ENCODE data around the gene FARSB.
"Not testable (repeated sequence)": the region's sequence is repeated elsewhere in the genome, so short reads cannot be mapped to it uniquely, and the experiment has no call there.

Gene FARSB

DNA sequence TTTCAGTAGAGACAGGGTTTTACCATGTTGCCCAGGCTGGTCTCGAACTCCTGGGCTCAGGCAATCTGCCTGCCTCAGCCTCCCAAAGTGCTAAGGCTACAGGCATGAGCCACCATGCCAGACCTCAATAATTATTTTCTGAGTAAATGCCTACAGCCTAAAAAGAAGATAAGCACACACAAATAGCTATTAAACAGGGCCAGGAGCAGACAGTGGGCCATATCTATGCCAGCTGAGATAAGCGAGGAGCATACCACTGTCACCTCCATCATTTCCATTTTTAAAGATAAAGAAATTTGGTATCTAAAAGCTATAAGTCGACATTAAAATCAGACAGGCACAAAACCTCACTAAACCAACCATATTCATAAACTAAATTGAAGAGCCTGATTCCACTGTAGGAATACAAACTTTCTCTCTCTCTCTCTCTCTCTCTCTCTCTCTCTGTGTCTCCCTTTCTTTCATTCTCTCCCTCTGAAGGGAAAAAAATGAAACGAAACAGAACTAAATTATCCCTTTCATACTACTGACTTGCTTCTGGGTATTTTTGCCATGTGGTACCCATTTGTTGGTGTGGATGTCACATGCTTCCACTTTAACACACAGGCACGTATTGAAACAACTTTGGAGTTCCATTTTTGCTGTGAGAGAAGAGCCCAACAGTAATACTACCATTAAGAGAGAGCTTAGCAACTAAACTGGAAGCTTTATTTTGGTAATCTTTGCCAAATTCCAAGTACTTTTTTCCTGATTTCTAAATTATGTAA, 51.0 kb downstream of the FARSB start:
- no peak for DNase-seq (ENCODE audit: low read depth)

DNA sequence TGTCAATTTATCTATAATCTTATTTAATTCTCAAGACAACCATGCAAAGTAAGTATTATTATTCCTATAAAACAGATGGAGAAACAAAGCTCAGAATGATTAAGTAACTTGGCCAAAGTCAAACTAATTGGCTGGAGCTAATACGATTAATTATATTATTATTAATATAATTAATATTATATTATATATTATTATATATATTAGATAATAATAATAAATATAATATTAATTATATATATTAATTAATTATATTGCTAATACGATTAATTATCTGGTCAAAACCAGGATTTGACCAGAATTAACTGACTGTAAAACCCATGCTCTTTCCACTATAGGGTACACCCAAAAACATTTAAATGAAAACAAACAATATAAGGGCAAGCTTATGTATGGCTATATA, 52.4 kb downstream of the FARSB start:
- DNase-seq (ENCODE audit: low read depth): no peak

DNA sequence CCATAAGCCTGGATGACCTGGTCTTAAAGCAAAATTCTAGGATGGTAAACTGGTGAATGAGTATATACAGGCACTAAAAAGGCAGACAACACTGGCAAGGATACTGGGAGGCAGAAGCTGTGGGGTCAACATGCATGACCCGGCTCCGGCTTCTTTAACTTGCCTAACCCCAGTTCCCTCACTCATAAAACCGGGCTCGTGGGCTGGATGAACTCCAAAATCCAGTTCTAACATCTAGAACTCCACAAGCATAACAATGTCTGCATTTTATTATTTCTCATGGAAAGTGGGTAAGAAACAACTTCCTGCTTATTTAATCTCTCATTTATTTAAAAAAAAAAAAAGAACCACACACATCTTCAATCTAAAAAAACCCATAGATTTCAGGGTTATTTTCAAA, 57.3 kb downstream of the FARSB start:
- DNase-seq (ENCODE audit: low read depth): no peak

DNA sequence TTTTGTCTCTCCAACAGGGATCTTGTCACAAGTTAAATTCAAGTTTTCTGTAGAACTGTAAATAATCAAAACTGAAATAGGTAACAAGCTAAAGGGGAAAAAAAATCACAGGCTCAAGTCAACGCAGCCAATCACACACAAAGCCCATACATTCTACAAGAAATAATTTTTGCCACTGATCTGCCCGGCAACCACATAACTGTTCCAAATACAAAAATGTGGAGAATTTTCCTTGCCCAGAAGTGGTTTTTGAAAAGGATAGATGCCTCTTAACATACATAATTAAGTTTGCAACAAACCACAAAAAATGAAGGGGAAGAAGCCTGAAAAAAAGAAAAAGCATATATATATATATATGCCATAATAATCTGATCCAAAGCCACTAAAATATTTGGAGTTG, 60.3 kb downstream of the FARSB start:
- no peak for DNase-seq (ENCODE audit: low read depth)

DNA sequence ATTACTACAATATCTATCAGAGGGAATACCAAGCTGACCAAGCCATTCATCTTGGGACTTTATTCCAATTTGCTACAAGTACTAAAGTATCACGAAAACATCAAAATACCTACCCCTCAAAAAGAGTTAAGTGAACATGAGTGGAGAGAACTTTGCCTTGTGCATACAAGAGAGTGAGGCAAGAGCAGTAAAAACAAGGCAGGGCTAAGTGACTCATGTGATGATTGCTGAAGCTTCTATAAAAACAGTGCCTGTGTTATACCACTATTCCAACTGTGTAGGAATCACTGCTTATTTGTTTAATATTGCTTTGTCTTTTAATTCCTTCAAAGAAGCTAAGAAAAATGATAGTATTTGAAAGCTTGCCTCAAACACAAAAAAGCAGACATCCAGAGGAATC, 61.2 kb downstream of the FARSB start:
- DNase-seq (ENCODE audit: low read depth): no peak

DNA sequence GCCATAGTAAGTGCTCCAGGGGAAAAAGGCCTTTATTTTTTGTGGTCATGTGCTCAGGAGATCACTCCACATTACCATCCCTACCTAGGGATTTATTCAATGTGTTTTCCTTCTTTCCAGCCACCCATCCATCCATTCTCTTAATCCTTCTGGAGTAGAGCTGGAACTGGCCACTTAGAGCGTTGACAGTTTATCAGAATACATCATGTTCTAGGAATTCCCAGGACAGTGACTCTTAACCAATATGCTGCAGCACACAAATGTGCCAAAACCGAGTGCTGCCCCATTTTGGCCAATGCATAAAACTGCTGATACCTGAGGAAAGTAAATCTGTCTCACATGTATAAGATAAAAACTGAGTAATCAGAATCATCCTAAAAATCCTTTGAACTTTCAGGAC, 63.7 kb downstream of the FARSB start:
- DNase-seq (ENCODE audit: low read depth): no peak

DNA sequence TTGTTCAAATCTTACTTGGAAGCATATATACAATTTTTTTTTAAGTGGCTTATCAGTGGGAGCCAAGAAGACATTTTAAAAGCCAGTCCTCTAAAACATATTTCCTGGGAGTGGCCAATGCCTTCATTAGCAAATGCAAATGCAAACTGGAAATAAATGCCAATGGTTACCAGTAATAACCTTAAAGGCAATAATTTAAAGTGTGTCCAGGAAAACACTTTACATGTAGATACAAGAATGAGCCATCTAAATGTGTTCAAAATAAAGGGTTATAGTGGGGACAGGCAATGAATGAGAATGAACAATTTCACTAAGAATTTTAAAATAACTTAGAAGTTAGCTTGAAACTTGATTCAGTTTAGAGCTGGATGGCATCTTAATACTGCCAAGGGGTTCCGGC, 64.2 kb downstream of the FARSB start:
- DNase-seq (ENCODE audit: low read depth): no peak

DNA sequence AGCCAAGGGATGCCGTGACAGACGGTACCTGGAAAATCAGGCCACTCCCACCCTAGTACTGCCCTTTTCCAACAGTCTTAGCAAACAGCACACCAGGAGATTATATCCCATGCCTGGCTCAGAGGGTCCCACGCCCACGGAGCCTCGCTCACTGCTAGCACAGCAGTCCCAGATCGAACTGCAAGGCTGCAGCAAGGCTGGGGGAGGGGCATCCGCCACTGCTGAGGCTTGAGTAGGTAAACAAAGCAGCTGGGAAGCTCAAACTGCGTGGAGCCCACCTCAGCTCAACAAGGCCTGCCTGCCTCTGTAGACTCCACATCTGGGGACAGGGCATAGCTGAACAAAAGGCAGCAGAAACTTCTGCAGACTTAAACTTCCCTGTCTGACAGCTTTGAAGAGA, 71.3 kb downstream of the FARSB start:
- not testable (repeated sequence) for DNase-seq (ENCODE audit: low read depth)

DNA sequence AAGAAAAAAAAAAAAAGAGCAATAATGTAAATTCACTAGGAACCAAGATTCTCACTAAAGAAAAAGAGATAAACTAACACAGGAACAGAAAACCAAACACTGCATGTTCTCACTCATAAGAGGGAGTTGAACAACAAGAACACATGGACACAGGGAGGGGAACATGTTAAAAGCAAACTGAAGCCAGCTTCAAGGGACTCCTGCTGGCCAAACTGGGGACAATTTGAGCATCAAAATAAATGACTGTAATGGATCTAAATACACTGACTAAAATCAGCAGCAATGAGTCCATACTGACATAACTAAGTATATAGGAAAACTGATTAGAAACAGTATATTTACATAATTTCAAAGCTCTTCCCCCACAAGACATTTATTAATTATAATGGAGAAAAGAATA, 73.0 kb downstream of the FARSB start:
- DNase-seq (ENCODE audit: low read depth): no peak

DNA sequence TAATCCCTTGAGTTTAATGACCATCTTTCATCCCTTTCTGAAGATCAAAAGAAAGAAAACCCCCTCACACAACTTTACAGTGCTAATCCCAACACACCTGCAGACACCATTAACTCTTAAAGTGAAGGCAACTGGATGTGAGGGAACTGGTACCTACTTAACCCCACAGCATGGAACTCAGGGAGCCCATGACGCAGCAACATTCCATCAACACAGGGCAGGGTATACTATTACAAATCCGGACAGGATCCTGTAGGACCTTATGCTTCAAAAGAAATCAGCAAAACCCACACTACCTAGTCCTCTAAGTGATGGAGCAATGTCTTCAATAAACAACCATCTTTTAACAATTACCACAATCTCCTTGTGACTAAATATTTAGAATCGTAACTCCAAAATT, 78.6 kb downstream of the FARSB start:
- no peak for DNase-seq (ENCODE audit: low read depth)

DNA sequence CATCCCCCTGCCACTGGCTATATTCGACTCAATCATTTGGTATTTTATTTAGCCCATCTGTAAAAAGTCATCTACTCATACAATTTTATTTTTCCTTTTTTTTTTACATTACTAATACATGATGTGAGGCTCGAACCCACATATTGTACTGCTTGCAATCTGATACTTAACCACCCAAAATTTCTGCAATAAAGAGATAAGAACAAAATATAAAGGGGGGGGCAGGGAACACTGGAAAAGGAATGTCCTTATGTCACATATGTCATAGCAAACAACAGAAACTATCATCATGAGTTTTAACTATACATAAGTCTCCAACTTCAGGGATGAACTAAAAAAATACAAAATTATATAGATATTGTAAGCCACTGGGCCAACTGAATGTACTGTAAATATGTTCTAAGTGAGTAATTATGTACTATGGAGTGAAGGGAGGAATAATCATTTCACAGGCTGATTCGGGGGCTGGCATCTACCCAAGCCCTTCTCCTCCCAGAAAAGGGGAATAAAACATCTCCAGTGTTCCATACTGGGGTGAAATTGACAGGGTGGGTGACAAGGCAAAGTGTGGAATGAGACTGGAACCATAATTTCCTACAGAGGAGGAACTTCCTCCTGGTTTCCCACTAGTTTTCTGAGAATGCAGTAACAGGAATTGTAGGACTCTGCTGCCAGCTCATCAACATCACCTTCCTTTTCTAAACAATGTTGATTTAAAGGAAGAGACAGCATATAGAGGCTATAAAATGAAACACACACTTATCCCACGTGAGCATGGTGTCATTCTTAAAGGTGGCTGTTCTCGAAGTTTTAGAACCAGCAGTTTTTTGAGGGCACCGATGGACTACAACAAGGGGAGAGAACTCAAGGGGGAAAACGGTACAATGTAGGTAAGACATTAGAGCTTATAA, 79.5 kb downstream of the FARSB start:
- no peak for DNase-seq (ENCODE audit: low read depth)

DNA sequence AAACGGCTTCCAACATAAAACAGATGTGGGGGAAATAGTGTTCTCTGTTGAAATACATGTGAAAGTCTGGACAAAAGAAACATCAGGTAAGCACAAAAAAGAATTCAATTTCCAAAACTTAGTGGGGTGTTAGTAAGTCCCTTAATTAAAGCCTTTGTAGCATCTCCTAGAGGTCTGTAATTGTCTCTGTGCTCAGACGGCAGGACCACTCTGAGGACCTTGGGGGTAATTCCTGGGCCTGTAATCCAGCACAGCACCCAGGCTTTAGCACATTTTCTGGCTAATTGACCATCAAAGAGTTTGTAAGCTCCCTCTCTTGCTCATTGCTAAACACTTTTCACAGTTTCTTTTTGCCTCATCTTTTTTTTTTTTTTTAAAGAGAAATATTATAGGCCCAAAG, 80.3 kb downstream of the FARSB start:
- no peak for DNase-seq (ENCODE audit: low read depth)

DNA sequence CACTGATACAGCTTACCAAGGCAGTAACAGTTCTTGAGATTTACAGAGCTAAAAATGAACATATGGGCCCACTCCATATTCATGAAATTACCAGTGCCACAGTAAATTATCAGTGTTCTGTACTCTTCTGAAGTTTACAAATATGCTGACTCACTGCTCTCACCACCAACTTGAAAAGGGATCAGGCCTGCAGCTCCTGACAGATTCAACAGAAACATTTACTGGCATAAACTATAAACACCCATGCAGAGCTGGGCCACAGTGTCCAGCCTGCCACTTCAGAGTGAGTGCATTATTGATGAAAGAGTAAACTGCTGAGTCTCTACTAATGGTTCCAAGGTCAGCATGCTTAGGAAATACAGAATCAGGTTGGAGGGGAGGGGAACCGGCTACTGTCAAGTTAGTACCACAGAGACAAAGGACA, 83.1 kb downstream of the FARSB start:
- DNase-seq (ENCODE audit: low read depth): no peak

DNA sequence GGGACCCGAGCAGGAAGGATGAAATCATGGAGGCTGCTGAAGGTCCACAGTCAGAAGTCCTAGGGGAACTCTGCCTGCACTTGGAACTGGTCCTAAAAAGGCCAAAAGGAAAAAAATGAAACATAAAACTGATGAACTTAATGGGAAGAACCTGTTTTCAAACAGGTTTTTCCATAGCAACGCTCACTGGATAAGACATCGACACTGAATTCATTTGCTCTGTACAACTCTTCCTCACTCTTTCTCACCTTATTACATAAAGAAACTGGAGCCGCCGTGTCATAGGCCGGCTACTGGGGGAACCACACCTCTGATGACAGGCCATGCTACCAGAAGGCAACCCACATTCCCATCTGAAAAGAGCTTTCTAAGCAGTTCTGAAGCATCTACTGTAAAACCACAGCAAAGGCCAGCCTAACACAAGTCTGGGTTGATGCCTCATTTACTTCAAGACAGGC, 83.6 kb downstream of the FARSB start:
- DNase-seq (ENCODE audit: low read depth): no peak

DNA sequence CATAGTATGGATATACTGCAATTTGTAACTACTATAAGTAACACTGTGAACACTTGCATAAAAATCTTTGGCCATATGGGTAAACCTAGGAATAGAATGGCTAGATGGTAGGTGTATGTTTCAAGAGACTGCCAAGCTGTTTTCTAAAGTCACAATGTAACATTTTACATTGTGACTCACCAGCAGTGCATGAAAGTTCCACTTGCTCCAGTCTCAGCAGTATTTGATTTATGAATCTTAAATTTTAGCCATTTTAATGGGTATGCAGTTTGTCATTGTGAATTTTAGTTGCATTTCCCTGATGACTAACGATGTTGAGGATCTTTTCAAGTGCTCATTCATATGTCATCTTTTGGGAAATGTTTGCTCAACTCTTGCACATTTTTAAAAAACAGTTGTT, 86.1 kb downstream of the FARSB start:
- DNase-seq (ENCODE audit: low read depth): no peak

DNA sequence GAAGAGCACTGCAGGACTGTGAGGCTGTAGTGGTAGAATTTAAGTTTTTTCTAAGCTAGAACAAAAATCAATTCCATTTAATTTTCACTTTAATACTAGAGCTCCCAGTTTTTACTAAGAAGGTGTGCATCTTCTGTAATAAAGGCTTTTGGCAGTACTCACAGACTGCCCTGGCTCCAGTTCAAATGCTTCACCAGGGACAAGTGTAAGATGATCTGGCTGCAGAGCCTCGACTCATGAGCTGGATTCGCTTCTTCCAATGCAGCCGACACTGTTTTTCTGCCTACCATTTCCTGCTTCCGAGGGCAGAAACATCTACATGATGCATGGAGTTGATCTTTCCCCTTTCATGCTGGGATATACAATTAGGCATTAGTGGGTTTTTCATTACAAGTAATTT, 87.0 kb downstream of the FARSB start:
- DNase-seq (ENCODE audit: low read depth): no peak

DNA sequence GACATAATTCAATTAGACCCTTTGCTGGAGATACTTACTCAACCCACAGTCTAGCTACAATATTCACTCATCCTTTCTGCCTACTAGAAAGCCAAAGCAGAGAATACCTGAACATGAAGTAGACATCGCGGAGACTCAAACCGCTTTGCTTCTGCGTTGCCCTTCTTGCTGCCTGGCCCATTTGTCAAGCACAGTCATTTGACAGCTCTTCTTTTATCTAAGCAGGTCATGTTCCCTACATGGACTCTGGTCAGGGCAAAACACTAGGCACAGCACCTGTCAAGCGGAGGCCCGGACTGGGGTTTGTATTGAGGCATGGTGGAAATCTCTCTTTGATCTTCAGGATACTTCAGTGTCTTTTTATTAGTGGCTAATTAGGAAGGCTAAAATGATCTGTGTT, 89.7 kb downstream of the FARSB start:
- DNase-seq (ENCODE audit: low read depth): no peak

DNA sequence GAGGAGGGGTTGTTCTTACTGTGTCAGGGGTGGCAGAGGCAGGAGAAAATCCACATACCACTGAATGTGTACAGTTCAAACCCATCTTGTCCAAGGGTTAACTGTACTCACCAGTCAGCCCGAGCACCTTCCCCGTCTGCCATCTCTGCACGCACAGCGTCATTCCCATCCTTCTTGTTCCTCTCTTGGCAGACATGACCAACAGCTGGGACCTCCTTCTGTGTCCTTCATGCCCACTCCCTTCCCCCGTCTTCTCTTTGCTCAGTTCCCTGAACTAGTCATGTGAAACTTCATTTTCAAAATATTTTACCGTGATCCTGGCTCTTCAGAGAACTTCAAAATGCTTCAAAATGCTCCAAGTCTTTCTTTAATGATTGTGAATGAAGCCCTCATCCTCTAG, 92.0 kb downstream of the FARSB start:
- DNase-seq (ENCODE audit: low read depth): no peak

DNA sequence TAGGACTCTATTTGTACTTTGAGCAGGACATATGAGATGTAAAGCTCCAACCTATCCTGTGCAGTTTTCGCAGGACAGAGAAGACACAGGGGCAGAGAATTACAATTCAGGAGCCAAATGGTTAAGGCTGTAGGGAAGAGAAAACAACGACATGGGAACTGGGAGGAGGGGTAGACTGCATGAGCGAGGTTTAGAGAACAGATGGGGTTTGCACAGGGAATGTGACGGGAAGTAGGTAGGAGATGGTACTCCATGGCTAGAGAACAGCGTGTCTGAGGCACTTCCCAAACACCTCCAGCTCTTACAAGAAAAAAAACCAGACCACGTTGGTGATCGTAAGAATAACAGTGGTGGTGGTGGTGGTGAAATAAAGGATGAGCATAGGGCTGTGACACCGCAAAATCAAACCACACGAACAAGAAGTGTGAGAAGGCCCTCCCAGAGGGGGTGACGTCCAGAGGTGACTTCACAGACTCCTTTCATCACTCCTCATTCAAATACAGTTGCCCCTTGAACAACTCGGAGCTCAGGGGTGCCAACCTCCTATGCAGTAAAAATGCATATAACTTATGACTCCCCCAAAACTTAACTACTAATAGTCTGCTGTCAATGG, 92.7 kb downstream of the FARSB start:
- DNase-seq (ENCODE audit: low read depth): no peak

DNA sequence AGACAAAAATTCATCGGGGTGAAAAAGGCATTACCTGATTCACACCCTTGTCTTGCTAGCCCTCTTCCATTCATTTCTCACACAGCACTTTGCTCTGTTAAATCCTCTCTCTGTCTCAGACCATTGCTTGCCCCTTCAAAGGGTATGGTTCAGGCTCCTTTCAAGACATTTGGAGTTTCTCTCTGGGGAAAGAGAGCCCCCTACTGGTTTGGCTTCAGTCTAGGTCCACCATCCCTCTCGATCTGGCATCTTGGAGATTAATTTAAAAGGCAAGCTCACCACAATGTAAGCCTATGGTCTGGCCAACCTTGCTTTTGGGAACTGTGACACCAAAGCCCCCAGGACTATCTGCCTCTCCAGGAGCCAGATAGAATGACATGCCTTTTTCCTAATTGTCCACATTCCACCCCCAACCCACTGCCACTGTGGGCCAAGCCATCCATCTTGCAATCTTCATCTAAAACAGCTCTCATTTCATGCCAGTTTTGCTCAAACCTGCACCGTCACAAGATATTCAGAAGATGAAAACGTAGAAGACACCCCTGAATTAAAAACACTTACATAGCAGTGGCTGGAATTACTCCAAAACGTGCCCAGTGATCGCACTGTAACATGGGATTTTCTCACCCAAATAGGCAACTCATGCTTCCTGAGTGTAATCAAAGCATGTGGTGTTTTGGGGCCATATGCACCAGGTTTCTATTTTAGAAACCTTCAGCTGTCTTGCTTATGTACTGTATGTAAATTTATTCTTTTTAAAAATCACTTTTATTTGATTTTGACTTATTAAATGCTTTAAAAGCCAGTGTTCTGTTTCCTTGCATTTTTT, 93.9 kb downstream of the FARSB start:
- peak; percentile 13 for DNase-seq (ENCODE audit: low read depth)

DNA sequence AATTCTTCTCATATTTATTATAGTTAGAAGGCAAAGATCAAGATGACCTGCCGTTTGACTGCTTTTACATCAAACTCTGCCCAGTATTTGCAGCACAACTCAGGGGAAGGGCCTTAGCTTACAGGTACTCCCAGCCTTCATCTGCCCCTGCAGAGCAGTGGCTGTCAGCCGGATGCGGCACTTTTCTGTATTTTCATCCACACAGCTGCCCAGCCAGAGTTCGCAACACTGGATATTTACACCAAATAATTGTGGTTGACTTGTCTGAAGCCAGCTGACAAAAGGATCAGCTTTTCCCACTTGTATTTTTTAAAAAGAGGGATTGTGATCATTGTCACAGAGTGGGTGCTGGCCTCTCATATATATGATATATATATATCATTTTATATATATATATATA, 94.7 kb downstream of the FARSB start:
- no peak for DNase-seq (ENCODE audit: low read depth)

DNA sequence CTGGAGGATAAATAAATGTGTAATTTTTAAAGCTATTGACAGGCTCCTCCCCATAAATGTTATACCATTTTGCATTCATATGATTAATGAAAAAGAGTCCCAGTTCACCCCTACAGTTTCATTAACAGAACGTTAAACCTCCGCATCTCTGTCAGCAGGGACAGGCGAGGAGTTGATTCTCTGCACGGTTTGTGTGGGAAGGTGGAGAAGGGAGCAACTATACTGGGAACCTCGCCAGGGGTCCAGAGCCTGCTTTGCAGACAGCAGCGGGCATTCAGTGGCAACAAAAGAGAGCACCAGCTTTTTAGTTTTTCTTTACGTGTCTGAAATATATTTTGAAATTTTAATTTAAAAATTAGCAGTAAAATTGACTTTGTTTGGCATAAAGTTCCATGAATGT, 101.4 kb downstream of the FARSB start:
- DNase-seq (ENCODE audit: low read depth): no peak

Data from T follicular helper cell (primary cell).